H1 (cell line): ENCODE data around the gene CNNM2. TPM values are rescaled to one million over a fixed set of nuclear protein-coding genes. Genes with fewer than 3 reads are reported as not detected.

ENCODE experiments used
- CHD7 ChIP-seq: fragments of 300-600 bp; sonication (generic); IDR thresholded peaks from 2 replicates; pipeline ENCODE4 v1.7.1; 2012; ENCODE audit warnings: low read length, moderate library complexity, mild to moderate bottlenecking, inconsistent platforms; ENCODE audit not compliant: insufficient replicate concordance
- EGR1 ChIP-seq: IDR thresholded peaks from 2 replicates; pipeline ENCODE4 v1.6.1; 2011; ENCODE audit warnings: low read depth, low read length, borderline replicate concordance
- EP300 ChIP-seq, 2 experiments: IDR thresholded peaks; 1 replicate in 1 of 2; 2 replicates in 1 of 2; pipeline ENCODE4 v1.6.1; 2011 to 2012; ENCODE audit warnings: low read depth in 2 of 2, low read length in 2 of 2, mild to moderate bottlenecking in 2 of 2, borderline replicate concordance in 1 of 2, inconsistent platforms in 1 of 2, moderate library complexity in 1 of 2
- NRF1 ChIP-seq: IDR thresholded peaks from 2 replicates; pipeline ENCODE4 v1.6.1; 2011; ENCODE audit warnings: mild to moderate bottlenecking, low read depth, low read length, improper control_type of control experiment
- PHF8 ChIP-seq: fragments of 200-600 bp; sonication (generic); conservative IDR thresholded peaks from 2 replicates; pipeline ENCODE4 v1.7.1; 2012; ENCODE audit warnings: low read depth, mild to moderate bottlenecking, inconsistent platforms, low read length, moderate library complexity
- RXRA ChIP-seq: IDR thresholded peaks from 2 replicates; pipeline ENCODE4 v1.6.1; 2011; ENCODE audit warnings: low read depth, mild to moderate bottlenecking, low read length, moderate library complexity; ENCODE audit not compliant: insufficient read depth
- SP1 ChIP-seq: IDR thresholded peaks from 2 replicates; pipeline ENCODE4 v1.6.1; 2011; ENCODE audit warnings: low read depth, low read length
- SUZ12 ChIP-seq: fragments of 200-600 bp; sonication (generic); IDR thresholded peaks from 2 replicates; pipeline ENCODE4 v1.6.1; 2012; ENCODE audit warnings: mild to moderate bottlenecking, inconsistent platforms, low read length, moderate library complexity, mixed read lengths
- TAF7 ChIP-seq: optimal IDR thresholded peaks from 2 replicates; pipeline ENCODE3; 2011; ENCODE audit warnings: low read depth, mild to moderate bottlenecking, inconsistent platforms, low read length, moderate library complexity, borderline replicate concordance
- polyA plus RNA-seq, 7 experiments: library from polyadenylated mRNA; depleted of rRNA in 3 of 7; stranded (reverse) in 5 of 7; unstranded in 2 of 7; fragments of >200 nt in 5 of 7; fragments of 200-250 nt in 2 of 7; gene quantifications; 1 replicate in 5 of 7; 2 replicates in 1 of 7; 4 replicates in 1 of 7; pipeline versions ENCODE4 v1.2.1 to v1.2.3, GENCODE V29; 2011 to 2013; ENCODE audit warnings: missing spikeins in 2 of 7, mixed read lengths in 2 of 7
- total RNA-seq: library from RNA; stranded (reverse); fragmentation: NEBNext Ultra II Directional; extraction: Animal tissue kit (Norgen Biotek cat#: 25700); gene quantifications from 2 replicates; pipeline ENCODE4 v1.2.1, GENCODE V29; 2021

Gene CNNM2
- total and polyA plus RNA-seq, 2 of the 8 experiments (the other 6 are each of a cell fraction or from before 2014, with no cell fraction given), result 7.3 to 23.6 TPM

GRCh38 chr10:103079946-103080345 lies 161.9 kb downstream of the CNNM2 start (continued):
- no peak for TF ChIP-seq CHD7
- TF ChIP-seq EP300 (IDR thresholded peaks at IDR 0.05; ENCODE audit: borderline replicate concordance in 1 of 2, low read depth in 2 of 2, low read length in 2 of 2), result no peak
- TF ChIP-seq TAF7, result no peak
- no peak for TF ChIP-seq SUZ12
- TF ChIP-seq PHF8, result no peak
- no peak for TF ChIP-seq RXRA
- no peak for TF ChIP-seq NRF1
- no peak for TF ChIP-seq SP1
- no peak for TF ChIP-seq EGR1
